Activated CD8-positive, alpha-beta memory T cell treated with anti-CD3 and anti-CD28 coated beads, Interleukin-2, amount 10 ng/mL, durations not matched to agents 7 days and 5 days (primary cell): ENCODE data around the gene EXD3. TPM values are rescaled to one million over a fixed set of nuclear protein-coding genes. Genes with fewer than 3 reads are reported as not detected.

Experiments
- ATAC-seq: fragments of 150-1000 bp; cut with Tn5 transposase; one replicate; pipeline ENCODE4 v1.10.0; 2021; ENCODE audit warnings: moderate library complexity
- CTCF ChIA-PET: fragments of 350-600 bp; sonication (Branson Sonifier 250); formaldehyde crosslinking; loops from one replicate; lab custom pipeline; 2021; ENCODE audit warnings: antibody characterized with exemption; lab: Charles Lee
- DNase-seq: peaks from one replicate; pipeline ENCODE4 v3.0.0-alpha.2; 2020
- H3K27ac Mint-ChIP-seq: one replicate; pipeline ENCODE4 v1.8.0; 2021; ENCODE audit warnings: mild to moderate bottlenecking, mixed read lengths
- H3K27me3 Mint-ChIP-seq: one replicate; pipeline ENCODE4 v1.8.0; 2021; ENCODE audit warnings: mixed read lengths
- H3K36me3 Mint-ChIP-seq: one replicate; pipeline ENCODE4 v1.8.0; 2021; ENCODE audit warnings: mild to moderate bottlenecking, mixed read lengths
- H3K4me1 Mint-ChIP-seq: one replicate; pipeline ENCODE4 v1.8.0; 2021; ENCODE audit warnings: mixed read lengths
- H3K4me3 Mint-ChIP-seq: one replicate; pipeline ENCODE4 v1.8.0; 2021; ENCODE audit warnings: mild to moderate bottlenecking, moderate library complexity, mixed read lengths
- H3K9me3 Mint-ChIP-seq: one replicate; pipeline ENCODE4 v1.8.0; 2022; ENCODE audit warnings: low read depth, mixed read lengths
- total RNA-seq, 2 experiments: library from RNA; stranded (reverse); gene quantifications; one replicate each; pipeline ENCODE4 v1.2.3, GENCODE V29; 2021

EXD3 gene
- total RNA-seq, 2 experiments from 2014 or later: 9.2 to 19.8 TPM

DNA sequence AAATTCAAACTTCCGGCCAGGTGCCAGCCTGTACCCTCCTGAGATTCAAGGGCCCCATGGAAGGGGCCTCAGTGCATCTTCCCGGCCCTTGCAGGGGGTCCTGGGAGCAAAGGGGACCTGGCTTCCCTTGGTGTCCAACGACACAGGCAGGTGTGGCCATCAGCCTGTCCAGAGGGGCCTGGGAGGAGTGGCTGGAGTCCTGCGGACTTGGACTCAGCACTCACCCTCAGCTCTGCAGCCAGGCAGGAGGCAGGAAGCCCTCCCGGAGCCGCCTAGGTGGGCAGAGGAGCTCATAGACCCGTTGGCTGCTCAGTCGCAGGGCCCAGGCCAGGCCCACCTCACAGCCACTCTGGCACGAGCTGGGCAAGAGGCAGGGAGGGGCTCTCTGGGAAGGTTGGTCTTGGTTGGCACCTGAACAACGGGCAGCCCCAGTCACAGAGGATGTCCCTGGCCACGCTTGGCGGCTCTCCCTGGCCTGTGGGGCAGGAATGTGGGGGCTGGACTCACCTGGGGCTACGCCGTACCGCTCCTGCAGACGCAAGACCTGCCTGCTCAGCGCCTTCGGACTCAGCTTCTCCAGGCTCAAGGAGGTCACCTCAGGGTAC, 67.1 kb downstream of the EXD3 start:
- Mint-ChIP-seq H3K9me3 (peaks cover 10% of the 10 kb centered on the region), H3K36me3 (peaks cover 3% of the 10 kb centered on the region), H3K4me1 (no peaks in the 10 kb centered on the region), H3K4me3 (no peak overlapping the region), H3K27ac (no peak overlapping the region), H3K27me3 (no peaks in the 10 kb centered on the region)
- DNase-seq (no peak), ATAC-seq (no peak)
- CTCF ChIA-PET: no interaction called here

DNA sequence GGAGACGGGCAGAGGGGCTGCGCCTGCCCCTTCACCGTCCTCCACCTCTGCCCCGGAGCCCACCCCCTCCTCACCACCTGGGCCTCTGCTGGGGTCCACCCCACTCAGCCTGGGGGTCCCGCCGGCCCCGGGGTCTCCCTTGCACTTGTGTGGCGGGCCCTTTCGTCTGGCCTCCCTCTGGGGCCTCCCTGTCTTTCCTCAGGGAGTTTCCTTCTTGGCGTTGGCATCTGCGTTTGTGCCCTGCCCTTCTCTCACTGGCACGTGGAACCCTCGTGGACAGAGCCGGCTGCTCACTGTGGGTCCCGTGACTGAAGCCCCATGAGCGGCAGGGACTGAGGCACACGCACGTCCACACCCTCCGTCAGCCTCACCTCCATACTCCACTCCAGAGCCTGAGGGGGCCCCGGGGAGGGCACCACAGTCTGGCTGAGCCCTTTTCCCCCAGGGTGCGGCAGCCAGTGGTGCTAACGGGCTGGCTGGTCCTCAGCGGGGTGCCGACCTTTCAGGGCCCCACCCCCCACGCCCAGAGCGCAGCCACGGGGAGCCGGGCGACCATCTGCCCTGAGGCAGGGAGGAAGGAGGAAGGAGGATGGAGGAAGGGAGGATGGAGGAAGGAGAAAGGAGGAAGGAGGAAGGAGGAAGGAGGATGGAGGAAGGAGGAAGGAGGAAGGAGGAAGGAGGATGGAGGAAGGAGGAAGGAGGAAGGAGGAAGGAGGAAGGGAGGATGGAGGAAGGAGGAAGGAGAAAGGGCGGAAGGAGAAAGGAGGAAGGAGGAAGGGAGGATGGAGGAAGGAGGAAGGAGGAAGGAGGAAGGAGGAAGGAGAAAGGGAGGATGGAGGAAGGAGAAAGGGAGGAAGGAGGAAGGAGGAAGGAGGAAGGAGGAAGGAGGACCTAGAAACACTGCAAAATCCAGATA, 67.9 kb downstream of the EXD3 start:
- CTCF ChIA-PET: no interaction called here
- H3K4me3 Mint-ChIP-seq: no peak overlapping the region
- H3K4me1 Mint-ChIP-seq: no peaks in the 10 kb centered on the region
- no peaks in the 10 kb centered on the region for H3K27me3 Mint-ChIP-seq
- no peak overlapping the region for H3K27ac Mint-ChIP-seq
- peaks cover 3% of the 10 kb centered on the region for H3K36me3 Mint-ChIP-seq
- H3K9me3 Mint-ChIP-seq: peaks cover 10% of the 10 kb centered on the region
- ATAC-seq: no peak
- no peak for DNase-seq

DNA sequence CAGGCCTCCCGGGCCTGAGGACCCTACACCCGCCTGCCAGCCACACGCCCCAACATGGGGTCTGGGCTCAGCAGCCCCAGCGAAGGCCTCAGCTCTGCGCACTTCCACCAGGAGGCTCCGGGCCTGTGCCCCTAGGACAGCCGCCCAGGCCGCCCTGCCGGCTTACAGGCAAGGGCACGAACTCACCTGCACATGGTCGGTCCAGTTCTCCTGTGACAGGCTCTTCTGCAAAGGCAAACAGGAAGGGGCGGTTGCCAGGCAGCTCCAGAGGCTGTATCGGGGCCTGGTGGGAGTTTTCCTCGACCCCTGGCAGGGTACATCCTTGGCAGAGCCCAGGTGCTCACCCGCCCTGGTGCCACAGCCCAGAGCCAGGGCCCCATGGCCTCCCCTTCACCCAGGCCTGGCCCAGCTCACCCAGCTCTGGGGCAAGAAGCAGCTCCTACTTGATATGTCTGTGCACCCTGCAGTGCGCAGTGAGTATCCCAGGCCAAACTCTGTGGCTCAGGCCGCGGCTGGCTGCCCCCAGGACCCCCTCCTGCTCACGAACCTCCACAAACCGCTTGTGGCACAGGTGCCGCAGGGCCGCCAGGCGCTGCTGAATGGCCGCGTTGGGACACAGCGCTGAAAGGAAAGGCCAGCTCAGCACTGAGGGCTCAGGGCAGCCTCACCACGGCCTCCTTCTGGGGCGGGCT, 68.7 kb downstream of the EXD3 start:
- no peak overlapping the region for H3K27ac Mint-ChIP-seq
- H3K9me3 Mint-ChIP-seq: peaks cover 10% of the 10 kb centered on the region
- H3K27me3 Mint-ChIP-seq: no peaks in the 10 kb centered on the region
- peaks cover 3% of the 10 kb centered on the region for H3K36me3 Mint-ChIP-seq
- DNase-seq (no peak), ATAC-seq (no peak)
- CTCF ChIA-PET: no interaction called here
- H3K4me3 Mint-ChIP-seq: no peak overlapping the region
- no peaks in the 10 kb centered on the region for H3K4me1 Mint-ChIP-seq

DNA sequence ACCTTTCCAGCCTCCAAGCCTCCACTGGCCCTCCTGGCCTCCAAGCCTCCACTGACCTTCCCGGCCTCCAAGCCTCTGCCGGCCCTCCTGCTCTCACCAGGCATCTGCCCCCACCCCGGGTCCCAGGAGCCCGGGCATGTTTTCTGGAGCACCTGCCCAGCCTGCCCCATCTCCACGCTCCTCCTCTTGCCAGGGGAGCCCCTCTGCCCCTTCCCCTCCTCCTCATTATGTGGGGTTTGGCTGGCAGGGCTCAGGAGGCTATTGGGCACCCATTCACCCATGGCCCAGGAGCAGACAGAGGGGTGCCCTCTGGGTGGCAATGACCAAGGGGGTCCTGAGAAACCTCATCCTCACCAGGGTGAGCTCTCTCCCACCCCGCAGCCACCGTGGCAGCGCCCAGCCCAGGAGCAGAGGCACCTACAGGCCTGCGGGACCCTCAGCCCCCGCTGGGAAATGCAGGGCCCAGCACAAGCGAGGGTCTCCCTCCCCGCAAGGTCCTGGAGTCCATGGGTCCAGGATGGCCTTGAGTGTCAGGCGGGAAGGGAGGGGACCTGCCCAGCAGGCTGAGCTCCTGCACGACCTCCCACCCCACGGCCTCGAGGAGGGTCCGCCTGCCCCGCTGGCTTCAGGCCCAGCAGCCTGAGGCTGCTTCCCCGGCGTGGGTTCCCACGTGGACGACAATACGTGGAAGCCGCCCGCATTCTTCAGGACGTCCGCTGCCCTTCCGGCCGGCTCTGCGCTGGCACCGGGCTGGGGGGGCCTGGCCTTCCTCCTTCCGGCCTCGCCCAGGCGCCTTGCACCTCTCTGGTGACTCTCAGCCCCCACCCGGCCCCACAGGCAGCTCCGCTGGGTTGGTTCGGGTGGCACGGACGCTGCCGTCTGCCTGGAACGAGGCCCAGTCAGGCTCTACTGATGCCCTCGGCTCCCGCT, 69.5 kb downstream of the EXD3 start:
- no peak for ATAC-seq
- CTCF ChIA-PET: no interaction called here
- no peaks in the 10 kb centered on the region for H3K27me3 Mint-ChIP-seq
- H3K4me3 Mint-ChIP-seq: no peak overlapping the region
- no peak for DNase-seq
- H3K4me1 Mint-ChIP-seq: no peaks in the 10 kb centered on the region
- peaks cover 3% of the 10 kb centered on the region for H3K36me3 Mint-ChIP-seq
- no peak overlapping the region for H3K27ac Mint-ChIP-seq
- peaks cover 10% of the 10 kb centered on the region for H3K9me3 Mint-ChIP-seq

DNA sequence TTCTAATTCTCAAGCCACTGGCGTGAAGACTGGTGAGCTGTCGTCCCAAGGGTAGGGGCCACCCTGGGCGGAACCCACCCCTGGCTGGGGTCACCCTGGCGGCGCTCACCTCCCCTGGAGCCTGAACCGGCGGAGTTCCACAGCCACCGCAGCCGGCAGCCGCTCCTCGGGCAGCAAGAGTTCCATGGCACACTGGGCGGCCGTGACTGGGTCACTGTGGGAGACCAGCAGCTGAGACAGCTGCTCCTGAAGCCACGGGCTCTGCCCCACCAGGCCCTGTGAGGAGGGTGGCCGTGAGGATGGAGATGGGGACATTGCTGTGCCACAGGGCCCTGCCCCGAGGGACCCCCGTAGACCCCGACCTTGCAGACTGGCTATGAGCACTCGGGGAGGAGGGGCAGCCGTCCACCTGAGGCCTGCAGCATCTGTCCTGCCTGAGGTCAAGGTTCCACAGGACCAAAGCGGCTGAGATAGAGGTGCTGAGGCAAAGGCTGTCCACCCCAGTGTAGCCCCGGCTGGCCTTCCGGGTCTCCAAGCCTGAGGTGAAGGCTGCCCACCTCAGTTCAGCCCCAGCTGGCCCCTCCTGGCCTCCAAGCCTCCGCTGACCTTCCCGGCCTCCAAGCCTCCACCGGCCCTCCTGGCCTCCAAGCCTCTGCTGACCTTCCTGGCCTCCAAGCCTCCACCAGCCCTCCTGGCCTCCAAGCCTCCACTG, 70.3 kb downstream of the EXD3 start:
- peaks cover 3% of the 10 kb centered on the region for H3K36me3 Mint-ChIP-seq
- DNase-seq (no peak), ATAC-seq (no peak)
- H3K4me3 Mint-ChIP-seq: no peak overlapping the region
- no peak overlapping the region for H3K27ac Mint-ChIP-seq
- H3K27me3 Mint-ChIP-seq: no peaks in the 10 kb centered on the region
- H3K4me1 Mint-ChIP-seq: no peaks in the 10 kb centered on the region
- H3K9me3 Mint-ChIP-seq: peaks cover 10% of the 10 kb centered on the region
- CTCF ChIA-PET: no interaction called here

DNA sequence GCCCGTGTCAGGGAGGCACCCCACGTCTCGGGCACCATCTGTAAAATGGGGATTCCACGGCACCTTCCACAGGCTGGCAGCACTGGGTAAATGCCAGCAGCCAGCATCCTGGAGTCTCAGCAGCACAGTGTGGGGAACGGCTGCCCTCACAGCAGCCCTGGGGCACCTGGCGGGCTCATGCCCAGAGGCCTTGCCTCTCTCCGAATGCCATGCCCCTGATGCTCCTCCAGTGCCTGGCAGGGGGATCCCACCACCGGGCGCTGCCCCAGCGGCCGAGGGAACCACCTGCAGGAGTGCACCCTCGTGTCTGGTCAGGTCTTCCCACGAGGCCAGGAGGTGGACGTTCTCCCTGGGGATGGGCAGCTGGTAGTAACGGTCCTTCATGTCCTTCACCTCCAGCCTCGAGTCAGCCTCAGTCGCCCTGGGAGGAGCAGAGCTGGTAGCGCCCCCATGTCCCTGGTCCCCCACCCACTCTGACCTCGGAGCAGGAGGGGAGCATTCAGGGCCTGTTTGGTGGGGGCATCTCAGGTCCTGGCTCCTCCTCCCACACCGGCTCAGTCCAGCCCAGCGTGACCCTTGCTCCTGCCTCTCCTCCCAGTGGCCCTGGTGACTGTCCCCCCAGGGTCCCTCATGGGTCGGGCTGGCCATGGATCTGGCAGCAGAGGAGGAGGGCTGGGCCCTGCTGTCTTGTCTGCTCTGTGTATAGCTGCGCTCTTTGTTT, 71.0 kb downstream of the EXD3 start:
- DNase-seq (no peak), ATAC-seq (no peak)
- Mint-ChIP-seq H3K27ac (no peak overlapping the region), H3K4me3 (no peak overlapping the region), H3K4me1 (no peaks in the 10 kb centered on the region), H3K36me3 (no peaks in the 10 kb centered on the region), H3K9me3 (peaks cover 8% of the 10 kb centered on the region), H3K27me3 (no peaks in the 10 kb centered on the region)
- CTCF ChIA-PET: no interaction called here

DNA sequence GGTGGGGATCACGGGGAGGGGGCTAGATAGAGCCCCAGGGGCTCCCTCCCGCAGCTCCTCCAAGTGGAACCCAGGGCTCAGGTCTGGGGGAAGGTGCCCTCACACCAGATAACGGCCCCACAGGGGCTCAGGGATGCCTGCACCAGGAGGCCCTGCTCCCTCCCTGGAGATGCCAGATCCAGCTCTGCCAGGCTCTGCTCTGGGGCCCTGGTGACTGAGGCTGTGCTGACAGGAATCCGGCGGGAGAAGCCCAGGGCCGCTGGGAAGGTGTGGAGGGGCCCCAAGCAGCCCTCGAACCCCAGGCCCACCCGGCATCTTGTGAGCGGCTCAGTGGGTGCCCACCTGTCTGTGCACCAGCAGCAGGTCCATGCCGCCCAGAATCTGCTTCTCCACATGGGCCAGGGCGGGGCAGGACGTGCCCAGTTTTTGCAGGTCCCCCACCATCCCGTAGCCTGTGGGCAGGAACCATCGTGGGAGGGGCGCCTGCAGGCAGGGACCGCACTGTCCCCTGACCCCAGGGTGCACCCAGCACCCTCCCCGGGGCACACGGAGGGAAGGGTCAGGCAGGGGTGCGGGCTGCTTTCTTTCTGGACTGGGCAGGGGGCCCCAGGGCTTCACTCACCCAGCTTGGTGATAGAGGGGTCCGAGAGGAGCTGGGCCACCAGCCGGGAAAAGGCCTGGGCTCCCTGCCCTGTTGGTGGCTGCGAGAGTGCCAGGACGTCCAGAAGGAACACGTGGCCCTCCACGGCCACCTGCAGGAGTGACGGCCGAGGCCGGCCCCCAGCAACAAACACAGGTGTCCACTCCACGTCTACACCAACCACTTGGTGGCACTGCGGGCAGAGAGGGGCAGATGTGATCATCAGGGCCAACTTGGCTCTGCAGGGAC, 72.0 kb downstream of the EXD3 start:
- peaks cover 3% of the 10 kb centered on the region for H3K9me3 Mint-ChIP-seq
- no peaks in the 10 kb centered on the region for H3K4me1 Mint-ChIP-seq
- DNase-seq: no peak
- CTCF ChIA-PET: no interaction called here
- ATAC-seq: no peak
- H3K27me3 Mint-ChIP-seq: no peaks in the 10 kb centered on the region
- H3K36me3 Mint-ChIP-seq: no peaks in the 10 kb centered on the region
- H3K4me3 Mint-ChIP-seq: no peak overlapping the region
- H3K27ac Mint-ChIP-seq: no peak overlapping the region

DNA sequence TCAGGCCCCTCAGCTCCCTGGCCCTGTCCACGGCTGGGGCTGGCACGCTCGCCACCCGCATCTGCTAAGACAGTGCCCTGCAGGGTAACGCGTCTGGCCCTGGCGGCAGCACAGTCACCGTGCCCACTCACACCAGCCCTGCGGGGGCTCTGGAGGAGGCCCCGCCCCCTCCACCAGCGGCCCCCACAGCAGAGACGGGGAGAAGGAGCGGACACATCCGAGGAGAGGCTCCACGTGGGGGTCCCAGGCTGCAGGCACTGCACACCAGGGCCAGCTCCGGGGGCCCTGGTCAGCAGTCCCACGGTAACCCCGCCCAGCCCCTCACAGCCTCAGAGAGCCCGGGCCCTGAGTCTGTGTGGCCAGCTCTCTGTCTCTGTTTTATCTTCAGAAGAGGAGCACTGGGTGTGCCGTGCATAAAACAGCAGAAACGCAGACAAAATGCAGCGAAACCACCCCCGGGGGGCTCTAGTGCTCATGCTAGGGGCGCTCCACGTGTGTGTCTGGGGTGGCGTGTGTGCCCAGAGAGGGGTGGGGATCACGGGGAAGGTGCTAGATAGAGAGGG, 73.4 kb downstream of the EXD3 start:
- Mint-ChIP-seq H3K27me3 (no peaks in the 10 kb centered on the region), H3K36me3 (no peaks in the 10 kb centered on the region), H3K4me1 (no peaks in the 10 kb centered on the region), H3K4me3 (no peak overlapping the region), H3K9me3 (peaks cover 3% of the 10 kb centered on the region), H3K27ac (no peak overlapping the region)
- CTCF ChIA-PET: interaction anchor here (0.6 kb wide), 1 partner anchor 11 kb away, joined by 3 read pairs; no protein-coding TSS in a partner anchor
- ATAC-seq (no peak), DNase-seq (no peak)

DNA sequence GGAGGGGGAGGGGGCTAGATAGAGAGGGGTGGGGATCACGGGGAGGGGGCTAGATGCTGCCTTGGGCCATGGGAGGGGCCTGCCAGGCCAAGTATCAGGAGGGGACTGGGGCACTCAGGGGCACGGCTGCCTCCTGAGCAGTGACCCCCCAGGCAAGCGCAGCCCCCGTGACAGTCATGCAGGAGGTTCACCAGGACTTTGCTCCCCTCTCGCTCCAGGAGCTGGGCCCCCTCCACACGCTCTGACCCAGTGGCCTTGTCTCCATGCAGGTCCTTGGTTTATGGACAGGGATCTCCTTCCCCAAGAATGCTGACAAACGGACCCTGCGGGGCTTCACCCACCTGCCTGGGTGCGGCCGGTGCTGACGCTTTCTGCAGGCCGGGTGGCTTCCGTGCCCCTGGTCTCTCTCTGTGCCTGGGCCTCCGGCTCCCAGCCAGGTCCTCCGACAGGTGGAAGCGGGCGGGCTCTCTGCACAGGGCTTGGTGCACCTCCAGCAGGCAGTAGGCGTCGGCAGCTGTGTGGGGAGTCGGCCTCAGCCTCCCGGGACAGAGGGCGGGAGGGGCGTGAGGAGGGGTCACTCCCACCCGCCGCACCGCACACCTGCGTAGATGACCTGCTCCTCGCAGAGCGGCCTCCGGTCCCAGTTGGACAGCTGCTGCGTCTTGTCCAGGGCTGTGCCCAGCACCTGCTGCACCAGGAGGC, 74.0 kb downstream of the EXD3 start:
- CTCF ChIA-PET: interaction anchor here (0.6 kb wide), 1 partner anchor 10 kb away, joined by 3 read pairs; no protein-coding TSS in a partner anchor
- Mint-ChIP-seq H3K27ac (no peak overlapping the region), H3K9me3 (peaks cover 3% of the 10 kb centered on the region), H3K27me3 (no peaks in the 10 kb centered on the region), H3K4me1 (no peaks in the 10 kb centered on the region), H3K4me3 (no peak overlapping the region), H3K36me3 (no peaks in the 10 kb centered on the region)
- no peak for ATAC-seq
- no peak for DNase-seq

DNA sequence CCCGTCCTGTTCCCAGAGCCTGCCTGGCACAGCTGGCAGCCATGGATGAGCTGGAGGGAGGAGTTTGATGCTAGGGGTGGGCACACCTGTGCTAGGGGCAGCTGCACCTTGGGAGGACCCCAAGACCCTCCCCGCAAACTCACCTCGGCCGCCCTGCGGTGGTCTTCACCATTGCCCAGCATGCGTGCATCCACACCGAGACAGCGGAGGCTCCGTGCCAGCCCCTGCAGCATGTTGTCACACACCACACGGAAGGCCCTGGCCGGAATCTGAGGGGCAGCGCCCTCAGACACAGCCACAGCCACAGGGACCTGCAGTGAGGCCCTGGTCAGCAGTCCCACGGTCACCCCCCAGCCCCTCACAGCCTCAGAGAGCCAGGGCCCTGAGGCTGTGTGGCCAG, 75.0 kb downstream of the EXD3 start:
- Mint-ChIP-seq H3K27me3 (no peaks in the 10 kb centered on the region), H3K9me3 (peaks cover 3% of the 10 kb centered on the region), H3K4me3 (no peak overlapping the region), H3K27ac (no peak overlapping the region), H3K36me3 (no peaks in the 10 kb centered on the region), H3K4me1 (no peaks in the 10 kb centered on the region)
- no peak for ATAC-seq
- DNase-seq: no peak
- CTCF ChIA-PET: no interaction called here

DNA sequence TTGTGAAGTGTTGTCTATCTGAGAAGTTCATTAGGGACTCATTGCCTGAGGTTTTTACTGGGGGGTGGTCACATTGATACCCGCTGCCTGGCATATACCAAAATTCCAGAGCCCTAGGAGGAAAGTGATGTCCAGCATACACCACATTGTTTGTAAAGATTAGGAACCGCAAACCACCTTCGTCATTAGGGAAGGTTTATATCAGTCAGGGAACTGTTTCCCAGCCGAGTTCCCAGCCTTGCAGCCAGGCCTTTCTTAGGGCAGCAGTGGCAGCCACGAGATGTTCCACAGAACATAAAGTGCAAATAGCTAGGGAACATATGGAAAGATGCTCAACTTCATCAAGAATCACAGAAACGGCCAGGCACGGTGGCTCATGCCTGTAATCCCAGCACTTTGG, 80.5 kb downstream of the EXD3 start:
- no peak overlapping the region for H3K27ac Mint-ChIP-seq
- H3K9me3 Mint-ChIP-seq: peaks cover 3% of the 10 kb centered on the region
- CTCF ChIA-PET: no interaction called here
- DNase-seq (no peak), ATAC-seq (no peak)
- no peaks in the 10 kb centered on the region for H3K4me1 Mint-ChIP-seq
- H3K36me3 Mint-ChIP-seq: no peaks in the 10 kb centered on the region
- H3K4me3 Mint-ChIP-seq: no peak overlapping the region
- H3K27me3 Mint-ChIP-seq: no peaks in the 10 kb centered on the region
